Heart right ventricle (tissue), 16 donors: Measurements from ENCODE around the gene SEC14L5. TPM values are rescaled to one million over a fixed set of nuclear protein-coding genes. Genes with fewer than 3 reads are reported as not detected.

Experiments
- ATAC-seq, 8 donors: fragments of 200-7000 bp; cut with Tn5 transposase; one replicate each; pipeline ENCODE4 v1.9.1; 2020; ENCODE audit warnings: mild to moderate bottlenecking in 8 of 8, moderate library complexity in 8 of 8, moderate number of reproducible peaks in 1 of 8
- DNase-seq, 2 donors: peaks; one replicate each; pipeline ENCODE4 v3.0.0-alpha.2; 2020
- H3K27ac ChIP-seq, 10 donors: fragments of 200-600 bp; sonication (generic) in 2 of 10; one replicate each; pipeline versions ENCODE4 v1.5.0 to v1.8.0; 2020 to 2022; ENCODE audit warnings: mild to moderate bottlenecking in 3 of 10
- H3K27me3 ChIP-seq, 7 donors: fragments of 200-600 bp; one replicate each; pipeline ENCODE4 v1.8.0; 2021 to 2022; ENCODE audit warnings: mild to moderate bottlenecking in 2 of 7
- H3K36me3 ChIP-seq, 9 donors: fragments of 200-600 bp; sonication (generic) in 1 of 9; one replicate each; pipeline versions ENCODE4 v1.5.0 to v1.8.0; 2020 to 2022; ENCODE audit warnings: mild to moderate bottlenecking in 2 of 9
- H3K4me1 ChIP-seq, 9 donors: fragments of 200-600 bp; sonication (generic) in 1 of 9; one replicate each; pipeline versions ENCODE4 v1.5.0 to v1.8.0; 2020 to 2022; ENCODE audit warnings: mild to moderate bottlenecking in 4 of 9
- H3K4me3 ChIP-seq, 10 donors: fragments of 200-600 bp; sonication (generic) in 2 of 10; one replicate each; pipeline versions ENCODE4 v1.5.0 to v1.8.0; 2020 to 2022; ENCODE audit warnings: mild to moderate bottlenecking in 7 of 10, moderate library complexity in 2 of 10
- H3K9me3 ChIP-seq, 11 donors: fragments of 200-600 bp in 10 of 11; sonication (generic) in 2 of 11; one replicate each; pipeline versions ENCODE4 v1.5.0 to v1.8.0; 2013 to 2022; ENCODE audit warnings: mild to moderate bottlenecking in 2 of 11, control low read depth in 1 of 11, moderate library complexity in 1 of 11
- WGBS, 2 donors: extraction: QIAGEN DNeasy Blood & Tissue Kit; methylation state at CpG; one replicate each; pipeline ENCODE4 v1.1.7; 2013; ENCODE audit warnings: inconsistent platforms in 1 of 2; 5-methylcytosine and 5-hydroxymethylcytosine counted together
- intact Hi-C, 10 donors: fragments of 100-400 bp; cut with DNase I; formaldehyde crosslinking; loops; one replicate each; pipeline versions ENCODE4 v1.11.1 to v1.14.2; 2022
- polyA plus RNA-seq, 2 donors: library from polyadenylated mRNA; stranded (reverse); fragments of 200-250 nt; gene quantifications; one replicate each; pipeline ENCODE4 v1.2.3, GENCODE V29; 2013
- total RNA-seq, 10 donors: library from RNA; stranded (reverse); fragmentation: NEBNext Ultra II Directional in 3 of 10; extraction: Animal tissue kit (Norgen Biotek cat#: 25700) in 3 of 10; gene quantifications; one replicate each; pipeline versions ENCODE4 v1.2.1 to v1.2.4, GENCODE V29; 2021 to 2023
- TF ChIP-seq, protein P1 (sequence below), 9 donors: fragments of 200-600 bp; sonication (generic) in 2 of 9; IDR thresholded peaks; one replicate each; pipeline versions ENCODE4 v1.5.0 to v1.8.0; 2021 to 2022; ENCODE audit warnings: antibody characterized with exemption in 9 of 9, mild to moderate bottlenecking in 5 of 9, moderate library complexity in 1 of 9
- donor health status: Arrhythmogenic right ventricular cardiomyopathy.
- donor health status: ischemic (EF 13 %, LVEDD 7.1; RV severe dilation, severe dysfunction).
- donor health status: healthy with polysubstance abuse.
- donor health status: DM: no; HTN: yes; CAD: no.
- donor health status: DM: no; HTN: no; CAD: no.
- donor health status: ischemic (EF 25% LVEDD 6.9; RV normal size, moderate dysfunction).
- donor health status: ischemic (EF 25% LVEDD 5.7; RV mildly dilated, moderate dysfunction).
- donor health status: healthy.
- donor health status: DM: yes; HTN: yes; CAD: no.
- donor health status: Ischemic cardiomyopathy.
- donor health status: ischemic (EF 35%, LVEDD 5.7; RV mildly dilated, moderate dysfunction).
- donor health status: nonischemic (EF 11% LVEDD 7.7; RV severe dilation, severe dysfunction).
- donor health status: DM: yes; HTN: yes; CAD: no.
- donor health status: PGD.
- donor health status: ischemic (EF 29% LVEDD 5.4; RV normal size, mild dysfunction).
- donor health status: nonischemic (EF 23%, LVEDD 6.1; RV moderate dilation, normal function).

The SEC14L5 gene
- total and polyA plus RNA-seq, 12 donors, result 0.04 to 28.4 (median 11.0) TPM

DNA sequence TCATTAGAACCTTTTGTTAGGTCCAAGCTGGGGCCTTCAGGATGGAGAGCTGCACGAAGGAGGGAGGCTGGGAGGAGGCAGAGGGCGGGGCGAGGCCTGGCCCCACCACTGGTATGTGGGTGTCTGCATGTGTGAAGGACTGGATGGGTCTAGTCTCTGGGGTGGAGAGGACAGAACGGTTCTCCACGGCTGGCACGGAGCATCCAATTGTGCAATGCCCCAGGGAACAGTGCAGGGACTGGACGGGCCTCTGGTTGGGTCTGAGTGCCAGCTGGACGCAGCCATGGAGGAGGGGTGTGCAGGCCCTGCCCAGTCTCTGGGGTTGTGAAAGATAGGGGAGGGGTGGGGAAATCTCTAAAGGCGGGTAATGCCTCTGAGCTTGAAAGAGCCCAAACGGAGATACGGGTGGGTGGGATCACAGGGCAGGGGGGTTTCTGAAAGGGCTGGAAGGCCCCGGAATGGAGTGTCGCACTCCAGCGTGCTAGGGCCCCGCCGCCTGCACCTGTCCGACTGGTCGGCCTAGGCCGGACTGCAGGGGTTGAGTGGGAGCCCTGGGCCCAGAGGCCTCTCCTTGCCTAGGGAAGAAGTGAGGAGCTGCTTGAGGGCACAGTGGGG is 22.8 kb upstream of the SEC14L5 start:
- WGBS, 2 donors, result 54 to 61% methylated on average over 18 to 19 of the region's 19 CpGs
- Histone ChIP-seq H3K4me3 (peak overlapping the region in 5 of 10 donors; percentile 46 to 53 (median 52)), H3K9me3 (no peaks in the 10 kb centered on the region), H3K4me1 (peaks cover 8 to 23% (median 18%) of the 10 kb centered on the region in 9 donors), H3K27ac (peak overlapping the region in 5 of 10 donors; percentile 2 to 48 (median 26)), H3K36me3 (no peaks in the 10 kb centered on the region), H3K27me3 (peaks cover 0 to 48% (median 18%) of the 10 kb centered on the region in 7 donors)
- TF ChIP-seq, protein P1, sequence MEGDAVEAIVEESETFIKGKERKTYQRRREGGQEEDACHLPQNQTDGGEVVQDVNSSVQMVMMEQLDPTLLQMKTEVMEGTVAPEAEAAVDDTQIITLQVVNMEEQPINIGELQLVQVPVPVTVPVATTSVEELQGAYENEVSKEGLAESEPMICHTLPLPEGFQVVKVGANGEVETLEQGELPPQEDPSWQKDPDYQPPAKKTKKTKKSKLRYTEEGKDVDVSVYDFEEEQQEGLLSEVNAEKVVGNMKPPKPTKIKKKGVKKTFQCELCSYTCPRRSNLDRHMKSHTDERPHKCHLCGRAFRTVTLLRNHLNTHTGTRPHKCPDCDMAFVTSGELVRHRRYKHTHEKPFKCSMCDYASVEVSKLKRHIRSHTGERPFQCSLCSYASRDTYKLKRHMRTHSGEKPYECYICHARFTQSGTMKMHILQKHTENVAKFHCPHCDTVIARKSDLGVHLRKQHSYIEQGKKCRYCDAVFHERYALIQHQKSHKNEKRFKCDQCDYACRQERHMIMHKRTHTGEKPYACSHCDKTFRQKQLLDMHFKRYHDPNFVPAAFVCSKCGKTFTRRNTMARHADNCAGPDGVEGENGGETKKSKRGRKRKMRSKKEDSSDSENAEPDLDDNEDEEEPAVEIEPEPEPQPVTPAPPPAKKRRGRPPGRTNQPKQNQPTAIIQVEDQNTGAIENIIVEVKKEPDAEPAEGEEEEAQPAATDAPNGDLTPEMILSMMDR (IDR thresholded peaks at IDR 0.05), result no peak
- peak; percentile 70 to 90 for DNase-seq
- intact Hi-C loops, result loop anchor here in 2 of 10 donors (5.0 kb wide), 2 partner anchors 43 to 88 kb away; partner anchors contain the start of genes GLYR1 (in 1 of the 2) and UBN1 (in 1 of the 2)
- peak; percentile 83 to 95 (median 86) for ATAC-seq

DNA sequence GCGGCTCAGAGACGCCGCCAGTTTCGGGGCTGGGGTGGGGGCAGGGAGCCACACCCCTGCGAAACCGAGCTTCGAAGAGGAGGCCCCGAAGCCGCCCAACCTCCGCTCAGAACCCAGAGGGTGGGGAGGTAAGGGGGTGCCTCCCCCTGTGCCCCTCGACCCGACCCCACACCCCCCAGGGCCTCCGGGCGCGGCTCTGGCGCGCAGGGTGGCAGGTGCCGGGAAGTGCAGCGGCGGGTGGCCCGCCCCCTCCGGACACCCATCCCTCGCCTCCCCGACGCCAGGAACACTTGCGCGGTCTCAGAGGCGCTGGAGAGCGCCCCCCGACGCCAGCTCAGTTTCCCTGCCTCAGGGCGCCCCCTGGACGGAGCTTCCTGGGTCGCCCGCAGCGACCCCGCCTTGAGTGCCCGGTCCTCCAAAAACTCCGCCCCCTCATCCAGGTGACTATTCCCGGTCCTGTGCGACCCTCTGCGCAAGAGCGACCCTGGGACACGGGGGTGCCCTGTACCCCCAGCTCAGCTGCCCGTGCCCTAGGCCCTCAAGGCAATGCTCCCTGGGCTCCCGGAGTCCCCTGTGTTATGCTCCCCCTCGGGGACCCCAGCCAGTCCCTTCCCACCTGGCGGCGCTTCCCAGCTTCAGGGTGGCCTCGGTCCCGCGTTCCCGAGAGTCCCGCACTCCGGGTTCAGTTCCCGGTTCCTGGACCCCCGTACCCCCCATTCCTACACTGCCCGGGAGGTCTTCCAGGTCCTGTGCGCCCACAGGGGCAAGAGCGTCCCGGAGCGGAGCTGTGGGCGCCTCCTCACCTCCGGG is 21.7 kb upstream of the SEC14L5 start:
- Histone ChIP-seq H3K9me3 (no peaks in the 10 kb centered on the region), H3K4me1 (peaks cover 8 to 23% (median 18%) of the 10 kb centered on the region in 9 donors), H3K4me3 (peak overlapping the region; percentile 36 to 59 (median 50)), H3K27me3 (peaks cover 0 to 48% (median 18%) of the 10 kb centered on the region in 7 donors), H3K27ac (peak overlapping the region in 5 of 10 donors; percentile 2 to 49 (median 26)), H3K36me3 (no peaks in the 10 kb centered on the region)
- peak in 1 of 2 donors; percentile 32 for DNase-seq
- TF ChIP-seq, protein P1 (IDR thresholded peaks at IDR 0.05), result peak in 5 of 9 donors; percentile 18 to 32 (median 23)
- intact Hi-C loops, result loop anchor here in 2 of 10 donors (5.0 kb wide), 2 partner anchors 44 to 89 kb away; partner anchors contain the start of genes GLYR1 (in 1 of the 2) and UBN1 (in 1 of the 2)
- ATAC-seq, result peak; percentile 26 to 48 (median 36)
- 4 to 5% methylated on average over 62 to 64 of the region's 64 CpGs for WGBS, 2 donors

DNA sequence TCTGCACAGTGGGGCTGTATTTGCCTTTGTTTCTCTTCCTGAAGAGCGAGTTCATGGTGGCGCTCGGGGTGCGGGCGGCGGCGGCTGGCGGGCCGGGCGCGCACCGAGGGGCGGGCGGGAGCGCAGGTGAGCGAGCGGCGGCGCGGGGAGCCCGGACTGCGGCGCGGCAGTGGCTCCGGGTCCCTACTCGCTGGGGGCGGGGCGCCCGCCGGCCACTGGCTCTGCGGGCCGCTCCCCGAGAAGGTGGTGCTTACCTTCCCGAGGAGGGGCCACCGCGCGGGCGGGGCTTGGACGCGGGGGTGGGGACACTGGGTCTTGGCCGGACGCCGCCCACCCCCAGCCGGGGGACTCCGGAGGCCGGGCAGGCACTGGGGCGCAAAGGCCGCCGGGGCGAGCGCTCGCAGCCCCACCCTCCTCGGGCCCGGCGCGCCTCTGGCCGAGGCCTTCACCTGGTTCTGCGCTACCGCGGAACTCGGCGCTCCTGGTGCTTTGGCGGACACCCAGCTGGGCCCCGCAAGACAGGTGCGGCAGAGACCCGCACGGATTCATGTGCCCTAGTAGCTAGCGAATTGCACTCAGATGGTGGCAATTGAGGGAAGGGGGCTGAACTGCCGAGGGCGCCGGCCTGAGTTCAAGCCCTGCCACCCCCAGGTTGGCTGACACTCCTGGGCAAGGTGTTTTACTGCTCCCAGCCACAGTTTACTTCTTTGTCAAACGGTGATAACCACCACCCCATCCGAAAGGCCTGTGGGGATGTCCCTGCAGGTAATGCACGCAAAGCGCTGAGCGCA is 20.9 kb upstream of the SEC14L5 start, which contains the start of gene PPL:
TSS of gene PPL (minus strand) at position 158 of the 791 bp plus-strand sequence. CDS start at position 55, 103 bp downstream.
- H3K27me3 ChIP-seq, result peaks cover 0 to 48% (median 18%) of the 10 kb centered on the region in 7 donors
- H3K4me3 ChIP-seq, result peak within 1 kb of the TSS; percentile 36 to 59 (median 50)
- no peaks in the 10 kb centered on the region for H3K9me3 ChIP-seq
- intact Hi-C loops, result loop anchor here in 2 of 10 donors (5.0 kb wide), 2 partner anchors 45 to 90 kb away; partner anchors contain the start of genes GLYR1 (in 1 of the 2) and UBN1 (in 1 of the 2)
- DNase-seq (peak; percentile 60 to 68), ATAC-seq (peak; percentile 46 to 75 (median 56))
- peak within 1 kb of the TSS in 6 of 10 donors; percentile 16 to 49 (median 27) for H3K27ac ChIP-seq
- WGBS, 2 donors, result 10 to 11% methylated on average over 71 to 76 of the region's 76 CpGs
- peaks cover 8 to 23% (median 18%) of the 10 kb centered on the region in 9 donors for H3K4me1 ChIP-seq
- no peaks in the 10 kb centered on the region for H3K36me3 ChIP-seq
- TF ChIP-seq, protein P1 (IDR thresholded peaks at IDR 0.05), result no peak
